GM12891 (cell line): ENCODE results near the gene PGLYRP4.
A peak's percentile ranks its signal among the peaks of the same experiment; 100 is the strongest.
"Not testable (repeated sequence)": the region's sequence is repeated elsewhere in the genome, so short reads cannot be mapped to it uniquely, and the experiment has no call there.

Experiments
- DNase-seq: peaks from one replicate; pipeline ENCODE4 v3.0.0; 2011; ENCODE audit warnings: low spot score; ENCODE audit not compliant: insufficient read length
- FAIRE-seq: peaks from 2 replicates; lab custom pipeline; 2011; peaks lifted over from hg19 to GRCh38; lab: Jason Lieb, UNC
- PAX5 ChIP-seq: IDR thresholded peaks from 2 replicates; pipeline ENCODE4 v1.6.1; 2011; ENCODE audit warnings: low read length, moderate library complexity, mild to moderate bottlenecking; ENCODE audit not compliant: insufficient read depth, severe bottlenecking
- POLR2A ChIP-seq: IDR thresholded peaks from 2 replicates; pipeline ENCODE4 v1.6.1; 2011; ENCODE audit warnings: low read depth, low read length, control low read depth
- POLR2AphosphoS5 ChIP-seq: IDR thresholded peaks from 2 replicates; pipeline ENCODE4 v1.6.1; 2011; ENCODE audit warnings: low read depth, low read length, control low read depth
- POU2F2 ChIP-seq: IDR thresholded peaks from 2 replicates; pipeline ENCODE4 v1.6.1; 2011; ENCODE audit warnings: low read depth, mild to moderate bottlenecking, control low read depth, low read length, moderate library complexity
- SPI1 ChIP-seq: IDR thresholded peaks from 2 replicates; pipeline ENCODE4 v1.6.1; 2011; ENCODE audit warnings: low read depth, low read length, control low read depth
- TAF1 ChIP-seq: IDR thresholded peaks from 2 replicates; pipeline ENCODE4 v1.6.1; 2011; ENCODE audit warnings: low read depth, low read length, control low read depth

Gene PGLYRP4

DNA sequence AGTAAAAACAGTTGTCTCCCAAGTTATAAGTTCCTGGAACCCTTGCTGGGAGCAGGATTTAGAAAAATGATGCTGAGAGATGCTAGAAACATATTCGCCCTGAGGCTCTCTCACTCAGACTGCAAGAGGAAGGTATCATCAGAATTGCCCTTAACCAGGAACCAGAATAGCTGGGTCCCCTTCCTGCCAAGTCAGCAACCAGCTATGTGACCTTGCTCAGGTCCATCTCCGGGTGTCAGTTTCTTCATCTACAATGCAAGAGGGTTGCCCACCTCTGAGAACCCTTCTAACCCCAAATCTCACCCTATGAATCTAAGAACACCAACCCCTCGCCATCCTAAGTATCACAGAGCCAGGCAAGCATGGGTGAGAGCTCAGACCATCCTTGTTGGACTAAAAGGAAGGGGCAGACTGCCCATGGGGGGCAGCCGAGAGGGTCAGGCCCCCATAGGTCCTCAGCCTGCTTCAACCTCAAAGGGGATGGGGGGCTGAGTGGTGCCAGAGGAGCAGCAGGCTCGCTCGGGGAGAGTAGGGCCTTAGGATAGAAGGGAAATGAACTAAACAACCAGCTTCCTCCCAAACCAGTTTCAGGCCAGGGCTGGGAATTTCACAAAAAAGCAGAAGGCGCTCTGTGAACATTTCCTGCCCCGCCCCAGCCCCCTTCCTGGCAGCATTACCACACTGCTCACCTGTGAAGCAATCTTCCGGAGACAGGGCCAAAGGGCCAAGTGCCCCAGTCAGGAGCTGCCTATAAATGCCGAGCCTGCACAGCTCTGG lies 8.6 kb upstream of the PGLYRP4 start:
- FAIRE-seq (no peak), DNase-seq (no peak)
- TF ChIP-seq PAX5: no peak
- no peak for TF ChIP-seq POU2F2
- TF ChIP-seq POLR2A: no peak
- TF ChIP-seq TAF1: no peak
- no peak for TF ChIP-seq SPI1
- TF ChIP-seq POLR2AphosphoS5: no peak

DNA sequence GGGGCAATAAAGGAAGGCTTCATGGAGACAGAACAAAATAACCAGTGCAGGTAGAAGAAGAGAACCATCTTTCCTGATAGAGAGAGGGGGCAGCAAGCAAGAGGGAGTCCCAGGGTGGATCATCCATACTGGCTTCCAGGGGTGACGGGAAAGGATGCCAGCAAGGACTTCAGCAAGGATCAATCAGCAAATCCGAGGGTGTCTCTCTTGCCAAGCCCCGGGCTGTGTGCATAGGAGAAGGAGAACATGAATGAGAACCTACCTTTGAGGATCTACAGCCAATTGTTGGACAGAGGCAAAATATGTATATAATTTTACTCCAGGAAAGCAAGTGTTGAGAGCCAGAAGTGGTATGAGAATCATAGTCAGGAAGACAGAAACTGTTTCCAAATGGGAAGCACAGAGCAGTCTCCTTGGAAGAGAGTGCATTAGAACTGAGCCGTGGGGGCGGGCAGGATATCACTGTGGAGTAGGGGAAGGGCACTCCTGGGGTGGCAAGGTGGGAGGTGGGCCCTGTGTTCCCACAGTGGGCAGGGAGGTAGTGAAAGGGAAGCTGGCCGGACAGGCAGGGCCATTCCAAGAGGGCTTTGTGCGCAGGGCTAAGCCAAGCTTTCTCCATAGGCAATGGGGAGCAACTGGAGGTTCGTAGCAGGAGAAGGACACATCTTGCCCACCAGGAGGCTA lies 7.9 kb upstream of the PGLYRP4 start:
- TF ChIP-seq SPI1: no peak
- TF ChIP-seq TAF1: no peak
- TF ChIP-seq PAX5: no peak
- DNase-seq: no peak
- FAIRE-seq: no peak

DNA sequence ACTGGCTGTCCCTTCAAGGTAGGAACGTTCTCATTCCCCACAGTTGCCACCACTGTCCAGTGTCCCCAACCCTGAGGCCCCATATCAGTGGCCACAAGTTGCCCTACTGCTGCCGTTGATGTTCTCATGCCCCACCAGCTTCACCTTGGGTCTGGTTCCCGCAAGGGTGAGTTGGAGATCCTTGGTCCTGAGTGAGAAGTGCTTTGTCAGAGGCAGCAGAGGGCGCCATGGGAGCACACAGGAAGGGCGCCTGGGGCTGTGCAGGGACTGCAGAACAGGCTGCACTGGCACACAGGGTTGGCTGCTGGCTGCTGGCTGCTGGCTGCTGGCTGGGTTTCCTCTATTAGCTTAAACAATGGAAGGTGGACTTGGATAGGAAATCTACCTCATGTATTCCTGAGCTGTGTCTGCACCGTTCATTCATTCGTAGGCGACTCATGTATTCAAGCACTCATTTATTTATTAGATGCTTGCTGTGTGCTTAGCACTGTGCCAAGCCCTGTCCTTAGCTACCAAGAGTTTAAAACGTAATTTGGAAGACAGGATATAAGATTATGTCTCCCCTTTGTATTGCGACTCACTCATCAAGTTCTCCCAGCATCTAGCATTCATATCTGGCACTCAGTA lies 6.9 kb upstream of the PGLYRP4 start:
- FAIRE-seq: peak; percentile 92
- DNase-seq: peak; percentile 50

GRCh38 chr1:153354515-153355193 lies 6.0 kb upstream of the PGLYRP4 start:
- FAIRE-seq (no peak), DNase-seq (no peak)
- TF ChIP-seq PAX5 (no peak), POU2F2 (no peak)

More for the DNA sequence above, 6.9 kb upstream of the PGLYRP4 start:
- TF ChIP-seq TAF1: no peak
- no peak; the same call in 1 of the 2 replicates for TF ChIP-seq POU2F2
- TF ChIP-seq POLR2A: no peak
- TF ChIP-seq PAX5: no peak
- no peak for TF ChIP-seq SPI1
- no peak for TF ChIP-seq POLR2AphosphoS5

DNA sequence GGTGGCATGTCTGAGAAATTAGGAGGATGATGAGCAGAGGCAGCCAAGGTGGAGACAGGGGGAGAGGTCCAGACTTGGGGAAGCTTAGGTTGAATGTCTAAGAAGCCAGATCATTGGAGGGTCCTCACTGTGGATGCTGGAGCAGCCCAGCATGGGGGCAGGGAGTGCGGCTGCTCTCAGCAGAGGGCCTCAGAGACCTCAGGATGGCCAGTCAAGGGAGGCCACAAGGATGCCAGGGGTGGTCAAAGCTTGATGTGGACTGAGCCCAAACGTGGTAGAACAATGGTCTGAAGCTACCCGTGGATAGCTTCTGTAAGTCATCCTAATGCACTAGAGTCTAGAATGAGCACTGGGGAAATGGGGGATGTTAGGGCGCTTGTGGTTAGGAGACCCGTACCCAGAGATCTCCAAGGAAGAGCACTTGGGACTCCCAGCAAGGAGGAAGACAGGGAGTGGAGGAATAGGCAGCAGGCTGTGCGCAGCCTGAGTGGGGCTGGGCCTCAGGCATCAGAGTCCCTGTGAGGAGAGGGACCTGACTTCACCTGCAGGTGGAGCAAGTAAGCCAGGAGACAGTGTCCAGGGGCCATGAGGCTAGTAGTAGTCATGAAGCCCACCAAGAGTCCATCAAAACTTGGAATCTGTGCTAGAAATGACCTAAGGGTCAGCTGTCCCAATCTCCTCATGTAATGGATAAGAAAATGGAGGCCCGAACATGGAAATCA lies 4.7 kb upstream of the PGLYRP4 start:
- no peak for TF ChIP-seq SPI1
- TF ChIP-seq PAX5: no peak
- TF ChIP-seq POLR2AphosphoS5: no peak
- TF ChIP-seq TAF1: no peak
- no peak for TF ChIP-seq POLR2A
- TF ChIP-seq POU2F2: no peak
- no peak for FAIRE-seq
- DNase-seq: no peak

DNA sequence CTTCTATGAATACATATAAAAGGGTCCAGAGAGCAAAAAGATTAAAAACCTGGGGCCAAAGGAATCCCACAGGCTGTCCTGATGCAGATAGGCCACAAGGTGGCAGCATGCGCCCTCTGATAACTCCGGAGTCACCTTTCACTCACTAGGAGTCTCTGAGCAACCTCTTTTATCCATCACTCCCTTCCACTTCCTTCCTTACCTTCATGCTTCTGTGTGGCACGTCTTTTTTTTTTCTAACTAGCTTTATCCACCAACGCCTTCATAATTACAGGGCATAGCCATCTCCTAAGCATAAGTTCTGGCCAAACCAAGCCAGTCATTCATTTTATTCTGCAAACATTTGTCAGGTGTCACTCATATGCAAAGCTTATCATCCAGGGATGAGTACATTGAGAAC lies 3.9 kb upstream of the PGLYRP4 start:
- FAIRE-seq (peak; percentile 82), DNase-seq (peak; percentile 49)
- peak; percentile 27; the same call in 1 of the 2 replicates for TF ChIP-seq SPI1
- TF ChIP-seq POLR2A: no peak

DNA sequence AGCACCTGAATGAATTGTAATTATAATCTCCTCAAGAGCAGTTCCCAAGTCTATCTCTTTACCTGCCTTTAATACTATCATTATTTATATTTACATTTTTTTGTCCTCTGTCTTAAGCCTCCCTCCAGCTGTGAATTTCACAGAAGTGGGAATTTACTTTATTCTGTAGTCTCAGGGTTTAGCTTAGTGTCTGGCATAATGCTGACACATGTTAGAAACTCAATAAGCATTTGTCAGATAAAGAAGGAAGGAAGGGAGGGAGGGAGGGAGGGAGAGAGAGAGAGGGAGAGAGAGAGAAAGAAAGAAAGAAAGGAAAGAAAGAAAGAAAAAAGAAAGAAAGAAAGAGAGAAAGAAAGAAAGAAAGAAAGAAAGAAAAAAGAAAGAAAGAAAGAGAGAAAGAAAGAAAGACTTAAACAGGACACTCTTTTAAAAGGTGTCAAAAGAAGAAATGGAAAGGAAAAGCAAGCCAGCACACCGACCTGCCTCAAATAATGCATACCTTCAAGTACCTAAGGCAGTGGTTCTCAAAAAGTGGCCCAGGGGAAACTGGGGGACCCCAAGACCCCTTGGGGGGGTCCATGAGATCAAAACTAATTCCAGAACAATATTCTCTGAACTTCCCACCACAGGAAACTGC lies 1.8 kb upstream of the PGLYRP4 start:
- no peak for TF ChIP-seq POU2F2
- no peak for FAIRE-seq

GRCh38 chr1:153349363-153350320 lies 1.0 kb upstream of the PGLYRP4 start:
- TF ChIP-seq SPI1: 0 out of 2 replicates have a peak, but pooled peaks have one; percentile 3
- TF ChIP-seq POLR2AphosphoS5: no peak
- TF ChIP-seq POLR2A: no peak
- FAIRE-seq: no peak
- no peak for DNase-seq

More for the DNA sequence above, 1.8 kb upstream of the PGLYRP4 start:
- no peak for DNase-seq

DNA sequence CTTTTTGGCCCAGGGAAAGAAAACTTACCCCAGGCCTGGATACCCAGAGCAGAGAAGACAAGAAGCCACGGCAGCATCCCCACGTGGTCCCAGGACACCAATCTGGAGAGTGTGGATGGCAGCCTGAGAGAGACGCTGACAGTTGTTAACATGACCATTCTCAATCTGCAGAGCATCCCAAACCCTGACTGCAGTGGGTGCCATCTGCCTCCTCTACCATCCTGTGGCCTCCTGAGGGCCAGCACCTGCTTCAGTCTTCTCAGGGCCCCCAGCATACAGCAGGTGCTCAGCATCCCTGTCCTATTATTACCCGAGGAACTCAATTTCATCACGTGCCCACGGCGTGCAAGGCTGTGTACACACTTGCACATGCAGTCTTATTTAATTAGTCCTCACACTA lies 785 bp downstream of the PGLYRP4 start:
- TF ChIP-seq SPI1: no peak
- TF ChIP-seq POLR2AphosphoS5: no peak
- no peak for TF ChIP-seq TAF1
- TF ChIP-seq POLR2A: no peak
- no peak for TF ChIP-seq POU2F2
- TF ChIP-seq PAX5: no peak
- no peak for FAIRE-seq
- DNase-seq: no peak

DNA sequence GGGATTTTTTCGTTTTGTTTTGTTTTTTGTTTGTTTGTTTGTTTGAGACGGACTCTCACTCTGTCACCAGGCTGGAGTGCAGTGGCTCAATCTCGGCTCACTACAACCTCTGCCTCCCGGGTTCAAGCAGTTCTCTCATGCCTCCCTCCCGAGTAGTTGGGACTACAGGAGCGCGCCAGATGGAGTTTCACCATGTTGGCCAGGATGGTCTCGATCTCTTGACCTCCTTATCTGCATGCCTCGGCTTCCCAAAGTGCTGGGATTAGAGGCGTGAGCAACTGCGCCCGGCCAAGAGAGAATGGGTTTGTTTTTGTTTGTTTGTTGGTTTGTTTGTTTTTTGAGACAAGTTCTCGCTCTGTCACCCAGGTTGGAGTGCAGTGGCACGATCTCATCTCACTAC lies 1.6 kb downstream of the PGLYRP4 start:
- not testable (repeated sequence) for FAIRE-seq

More for the DNA sequence above, 1.6 kb downstream of the PGLYRP4 start:
- DNase-seq: not testable (repeated sequence)
